ENCODE measurements around the gene LDLRAD4.
A peak's percentile ranks its signal among the peaks of the same experiment; 100 is the strongest.
"Not testable (repeated sequence)": the region's sequence is repeated elsewhere in the genome, so short reads cannot be mapped to it uniquely, and the experiment has no call there.

LDLRAD4 gene

DNA sequence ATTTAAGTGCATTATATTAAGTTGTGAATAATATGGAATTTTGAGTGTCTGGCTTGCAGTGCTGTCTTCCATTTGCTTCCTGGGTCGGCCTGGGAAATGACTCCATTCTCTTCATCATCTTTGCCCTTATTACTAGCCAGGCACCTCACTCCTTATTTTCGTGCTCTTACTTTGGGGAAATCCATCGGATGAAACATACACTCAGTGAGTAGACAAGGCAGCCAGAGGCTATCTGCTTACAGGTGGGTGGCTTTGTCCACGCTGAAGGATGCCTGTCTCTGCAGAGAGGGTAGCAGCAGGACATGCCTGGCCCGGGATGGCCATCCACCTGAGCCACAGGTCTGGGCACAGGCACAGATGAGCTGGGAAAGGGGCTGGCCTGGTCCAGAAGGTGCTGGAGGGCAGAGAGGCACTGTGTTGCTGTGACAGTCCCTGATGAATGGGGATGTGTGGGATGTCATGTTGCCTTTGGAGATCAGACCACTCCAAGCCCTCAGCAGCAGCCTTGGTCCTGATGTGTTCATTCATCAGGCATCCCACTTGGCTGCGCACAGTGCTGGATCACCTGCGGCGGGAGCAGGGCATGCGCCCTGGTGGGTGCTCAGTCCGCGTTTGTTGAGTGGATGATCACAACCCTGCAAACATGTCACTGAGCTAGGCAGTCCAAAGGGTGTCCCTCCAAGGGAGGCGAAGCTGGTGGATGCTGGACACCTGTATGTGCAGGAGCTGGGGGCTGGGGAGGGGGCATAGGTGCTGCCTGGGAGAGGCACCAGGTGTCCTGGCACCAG lies 236.0 kb downstream of the LDLRAD4 start:
- DNase-seq = no peak

GRCh38 chr18:13455471-13455870 lies 236.9 kb downstream of the LDLRAD4 start:
- no peak for DNase-seq

DNA sequence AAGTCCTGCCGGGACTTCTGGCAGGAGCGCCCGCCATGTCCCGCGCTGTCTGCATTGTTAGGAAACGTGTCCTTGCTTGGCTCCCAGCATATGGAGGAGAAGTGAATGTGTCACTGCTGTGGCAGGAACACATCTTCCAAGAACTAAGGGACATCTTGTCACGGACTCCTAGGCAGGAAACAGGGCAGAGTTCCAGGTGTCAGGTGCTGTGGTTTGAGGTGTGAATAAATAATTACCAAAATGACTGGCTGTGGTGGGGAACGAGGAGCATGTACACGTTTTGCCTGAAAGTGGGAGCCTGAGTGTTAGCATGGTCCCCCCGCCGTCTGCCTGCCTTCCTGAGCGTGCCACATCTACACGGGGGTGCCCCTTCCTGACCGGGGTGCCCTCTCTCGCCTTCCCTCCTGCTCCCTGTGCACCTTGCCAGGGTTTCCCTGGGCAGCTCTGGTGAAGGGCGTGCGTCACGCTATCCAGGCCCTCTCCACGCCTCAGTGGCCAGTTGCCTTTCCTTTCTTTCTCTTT lies 237.5 kb downstream of the LDLRAD4 start:
- no peak for DNase-seq

DNA sequence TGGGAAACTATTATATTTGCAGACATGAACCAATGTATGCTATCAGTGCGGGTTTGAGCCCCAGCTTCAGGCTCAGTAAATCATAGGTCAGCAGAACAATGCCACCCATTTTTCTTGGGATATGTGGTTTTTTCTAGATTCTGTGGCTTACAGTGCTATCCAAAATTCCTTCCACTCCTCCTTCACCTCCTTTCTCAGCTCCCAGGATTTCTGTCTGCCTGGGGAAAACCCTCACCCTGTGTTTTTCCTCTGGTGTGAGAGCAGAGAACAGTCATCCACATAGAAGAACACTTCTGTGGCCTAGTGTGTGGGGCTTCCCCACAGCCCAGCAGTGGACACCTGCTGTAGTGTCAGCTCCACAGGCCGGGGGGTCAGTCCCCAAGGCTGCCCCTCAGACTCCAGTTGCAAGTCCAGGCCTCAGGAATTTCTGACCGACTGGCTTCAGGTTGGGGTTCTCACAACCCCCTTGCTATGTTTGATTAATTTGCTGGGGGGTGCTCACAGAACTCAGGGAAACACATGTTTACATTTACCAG lies 238.2 kb downstream of the LDLRAD4 start:
- no peak for DNase-seq

DNA sequence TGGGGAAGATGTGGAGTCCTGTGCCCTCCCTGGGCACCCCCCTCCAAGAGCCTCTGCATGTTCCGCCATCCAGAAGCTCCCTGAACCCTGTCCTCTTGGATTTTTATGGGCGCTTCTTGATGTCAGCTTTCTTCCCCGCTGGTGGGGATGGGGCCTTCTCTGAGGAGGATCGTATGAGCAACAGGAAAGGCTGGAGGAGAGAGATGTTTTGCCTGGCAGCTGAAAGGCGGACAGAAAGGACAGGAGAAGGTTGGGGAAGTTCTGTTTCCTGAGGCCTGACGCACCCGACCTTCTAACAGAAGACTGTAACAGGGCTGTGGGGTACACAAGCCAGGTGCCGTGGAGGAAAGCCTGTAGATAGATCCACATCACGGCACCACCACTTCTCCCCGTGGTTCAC lies 238.8 kb downstream of the LDLRAD4 start:
- DNase-seq = no peak

- no peak for DNase-seq
Observed at GRCh38 chr18:13460946-13461345, 242.4 kb downstream of the LDLRAD4 start.

GRCh38 chr18:13461469-13461868 lies 242.9 kb downstream of the LDLRAD4 start:
- peak; percentile 8 for DNase-seq

DNA sequence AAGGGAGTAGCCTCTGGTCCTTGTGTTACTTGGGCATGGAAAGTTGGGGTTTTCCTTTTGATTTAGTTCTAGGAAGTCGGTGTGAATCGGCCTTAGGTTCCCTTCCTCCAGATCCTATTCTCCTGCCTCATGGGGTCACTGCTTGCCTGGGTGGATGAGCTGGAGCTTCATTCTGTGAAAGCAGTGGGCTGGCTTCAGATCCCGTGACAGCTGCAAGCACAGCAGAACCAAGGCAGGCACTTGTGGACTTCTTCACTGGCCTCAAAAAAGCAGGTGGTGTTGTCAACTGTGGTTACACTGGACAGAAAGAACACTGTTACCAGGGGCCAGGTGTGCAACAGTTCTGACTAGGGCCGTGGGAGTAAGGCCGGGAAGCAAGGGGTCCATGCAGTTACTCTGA lies 243.4 kb downstream of the LDLRAD4 start:
- no peak for DNase-seq

GRCh38 chr18:13462686-13463085 lies 244.1 kb downstream of the LDLRAD4 start:
- DNase-seq = no peak

DNA sequence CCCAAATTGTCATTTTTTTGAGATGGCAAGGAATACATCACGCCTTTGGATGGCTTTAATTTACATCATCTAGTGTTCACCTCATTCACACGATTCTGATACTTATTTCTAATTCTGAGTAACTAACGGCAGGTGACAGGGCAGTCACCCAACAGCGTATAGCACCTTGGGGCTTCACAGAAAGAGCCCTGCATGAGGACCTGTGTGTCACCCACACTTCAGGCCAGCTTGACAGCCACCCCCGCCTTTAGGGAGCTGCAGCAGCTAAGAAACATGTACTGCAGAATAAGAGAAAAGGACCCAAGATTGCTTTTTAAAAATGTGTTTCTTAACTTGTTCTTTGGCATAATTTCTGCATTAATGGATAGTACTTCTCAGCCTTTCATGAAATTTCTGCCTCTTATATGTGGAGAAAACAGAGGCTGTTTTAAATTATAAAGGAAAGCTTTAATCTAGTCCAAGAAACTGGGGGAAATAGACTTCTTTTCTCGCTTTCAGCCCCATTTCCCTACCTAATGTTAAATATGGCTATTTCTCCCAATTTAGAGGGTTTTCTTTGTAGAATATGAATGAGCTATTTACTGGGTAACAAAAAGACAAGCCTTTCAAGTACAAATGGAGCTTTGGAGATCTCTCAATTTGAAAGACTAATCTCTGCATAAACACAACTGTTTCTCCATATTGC lies 245.1 kb downstream of the LDLRAD4 start:
- no peak for DNase-seq

DNA sequence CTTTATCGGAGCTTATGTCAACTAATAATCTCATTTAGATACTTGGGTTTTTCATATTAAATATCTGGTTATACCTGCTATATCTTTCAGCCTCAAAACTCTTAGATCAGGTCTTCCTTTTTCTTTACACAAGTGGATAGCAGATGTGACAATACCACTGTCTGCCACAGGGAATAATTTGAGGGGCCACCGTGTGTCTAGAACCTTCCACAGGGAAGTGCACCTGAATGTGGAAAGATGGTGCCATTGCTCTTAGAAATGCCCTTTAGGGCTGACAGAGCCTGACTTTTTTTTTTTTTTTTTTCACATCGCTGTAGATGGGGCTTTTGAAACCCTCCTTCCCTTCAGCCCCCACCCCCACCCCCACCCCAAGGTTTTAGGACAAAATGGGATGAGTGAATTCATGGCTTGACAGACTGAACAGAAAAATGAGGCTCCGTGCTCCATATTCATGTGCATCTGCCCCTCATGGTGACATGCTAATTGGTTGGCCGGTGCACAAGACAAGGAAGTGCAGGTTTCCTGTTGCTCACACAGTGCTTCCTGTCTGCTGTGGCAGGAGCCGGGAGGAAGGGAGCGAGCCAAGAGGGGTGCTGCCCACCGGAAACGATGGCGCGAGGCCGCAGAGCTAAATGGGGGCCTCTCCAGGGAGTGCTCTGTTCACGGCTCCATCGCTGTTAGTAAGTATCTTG lies 246.0 kb downstream of the LDLRAD4 start:
- no peak for DNase-seq

DNA sequence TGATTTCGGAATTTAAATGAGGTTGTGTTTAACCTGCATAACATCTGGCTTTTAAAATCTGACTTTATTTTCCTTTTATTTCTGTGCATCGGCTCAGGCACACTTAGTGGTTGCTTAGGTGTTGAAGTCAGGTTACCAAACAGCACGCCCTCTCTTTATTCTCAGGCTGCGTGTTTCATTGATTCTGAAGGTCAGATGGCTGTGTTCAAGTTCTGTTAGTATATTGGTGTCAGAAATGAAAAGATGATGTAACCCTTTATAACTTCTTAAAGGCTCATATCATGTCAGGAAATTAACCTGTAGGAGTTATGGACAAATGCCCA lies 246.5 kb downstream of the LDLRAD4 start:
- DNase-seq = no peak

GRCh38 chr18:13465476-13465875 lies 246.9 kb downstream of the LDLRAD4 start:
- DNase-seq = no peak

DNA sequence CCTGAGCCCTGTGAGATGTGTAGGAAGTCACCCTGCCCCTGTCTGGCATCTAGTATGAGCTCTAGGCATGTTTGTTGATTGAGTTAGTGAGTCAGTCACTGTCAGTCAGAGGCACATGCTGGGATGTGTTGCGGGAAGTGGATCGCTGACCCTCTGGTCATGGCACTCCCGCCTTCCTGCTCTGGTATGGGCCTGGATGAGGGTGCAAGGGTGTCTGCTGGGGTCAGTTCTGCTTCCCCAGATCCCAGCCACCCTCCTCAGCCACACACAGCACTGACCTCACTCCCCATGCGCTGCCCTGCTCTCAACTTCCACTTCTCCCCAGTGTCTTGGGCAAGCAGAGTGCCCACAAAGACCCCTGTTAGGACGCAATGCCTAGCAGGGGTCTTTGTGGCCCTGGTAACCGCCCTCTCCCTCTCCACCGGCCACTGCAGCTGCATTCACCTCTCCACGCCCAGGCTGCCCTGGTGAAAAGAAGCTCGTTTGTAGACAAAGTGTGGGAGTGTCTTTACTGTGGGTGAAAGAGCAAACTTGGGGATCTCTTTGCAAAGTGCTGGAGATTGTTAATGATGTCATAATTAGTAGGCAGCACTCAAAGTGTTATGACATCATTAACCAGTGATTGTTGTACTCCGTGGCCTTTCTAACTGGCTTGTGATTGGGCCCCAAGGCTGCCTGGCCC lies 252.1 kb downstream of the LDLRAD4 start:
- no peak for DNase-seq

DNA sequence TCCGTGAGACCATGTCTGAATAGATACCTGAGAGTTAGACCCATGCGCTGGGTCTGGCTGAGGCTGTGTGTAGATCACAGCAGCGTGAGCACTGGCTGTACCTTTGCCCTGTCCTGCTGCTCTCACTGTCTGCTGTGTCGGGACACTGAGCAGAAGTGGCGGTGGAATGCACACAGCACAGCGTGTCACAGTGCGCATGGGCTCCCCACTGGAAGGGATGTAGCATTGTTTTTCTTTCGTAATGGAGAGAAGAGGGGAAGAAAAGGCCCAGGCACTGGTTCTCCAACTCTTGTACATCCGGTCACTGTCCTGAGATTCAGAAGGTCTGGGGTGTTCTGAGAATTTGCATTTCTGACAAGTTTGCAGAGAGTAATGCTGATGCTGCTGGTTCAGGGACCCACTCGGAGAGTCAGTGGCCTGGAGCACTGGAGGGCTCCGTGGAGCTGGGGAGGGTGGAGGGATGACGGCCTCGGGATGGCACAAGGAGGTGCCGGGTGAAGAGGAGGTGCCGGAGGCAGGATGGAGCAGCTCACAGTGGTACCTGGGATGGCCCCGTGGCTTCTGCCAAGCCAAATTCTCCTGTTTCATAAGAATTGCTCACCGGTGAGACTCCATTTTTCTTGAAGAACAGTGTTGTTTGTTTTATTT lies 252.8 kb downstream of the LDLRAD4 start:
- DNase-seq = no peak

DNA sequence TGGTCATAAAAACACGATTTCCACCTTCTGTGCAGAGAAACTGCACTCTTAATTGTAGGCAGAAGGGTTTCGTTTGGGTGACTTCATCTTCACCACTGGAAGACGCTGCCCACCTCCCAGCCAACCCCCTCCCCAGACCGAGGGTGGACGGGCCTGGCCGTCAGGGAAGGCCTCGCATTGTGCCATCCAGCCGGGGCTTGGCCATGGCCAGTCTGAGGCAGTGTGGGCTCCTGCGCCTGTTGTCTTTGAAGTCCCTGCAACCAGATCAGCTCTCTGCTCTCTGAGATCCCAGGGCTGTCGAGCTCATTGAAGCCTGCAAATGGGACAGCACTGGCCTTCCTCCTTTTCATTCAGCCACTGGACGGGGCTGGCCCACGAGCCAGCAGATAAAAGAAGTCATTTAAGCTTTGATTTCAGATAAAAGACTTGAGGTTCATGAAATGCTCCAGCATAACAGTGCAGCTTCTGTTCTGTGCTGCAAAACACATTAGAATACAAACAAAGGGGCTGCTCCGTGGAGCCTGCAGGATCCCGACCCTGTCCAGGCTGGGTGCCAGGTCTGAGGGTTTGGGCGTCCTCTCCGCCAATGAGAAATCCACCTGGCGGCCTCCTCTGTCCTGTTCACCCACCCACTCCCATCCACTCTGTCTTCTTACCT lies 253.5 kb downstream of the LDLRAD4 start:
- DNase-seq = no peak

GRCh38 chr18:13473751-13474150 lies 255.2 kb downstream of the LDLRAD4 start:
- no peak for DNase-seq

- DNase-seq = no peak
Observed at GRCh38 chr18:13474336-13474735, 255.8 kb downstream of the LDLRAD4 start.

DNA sequence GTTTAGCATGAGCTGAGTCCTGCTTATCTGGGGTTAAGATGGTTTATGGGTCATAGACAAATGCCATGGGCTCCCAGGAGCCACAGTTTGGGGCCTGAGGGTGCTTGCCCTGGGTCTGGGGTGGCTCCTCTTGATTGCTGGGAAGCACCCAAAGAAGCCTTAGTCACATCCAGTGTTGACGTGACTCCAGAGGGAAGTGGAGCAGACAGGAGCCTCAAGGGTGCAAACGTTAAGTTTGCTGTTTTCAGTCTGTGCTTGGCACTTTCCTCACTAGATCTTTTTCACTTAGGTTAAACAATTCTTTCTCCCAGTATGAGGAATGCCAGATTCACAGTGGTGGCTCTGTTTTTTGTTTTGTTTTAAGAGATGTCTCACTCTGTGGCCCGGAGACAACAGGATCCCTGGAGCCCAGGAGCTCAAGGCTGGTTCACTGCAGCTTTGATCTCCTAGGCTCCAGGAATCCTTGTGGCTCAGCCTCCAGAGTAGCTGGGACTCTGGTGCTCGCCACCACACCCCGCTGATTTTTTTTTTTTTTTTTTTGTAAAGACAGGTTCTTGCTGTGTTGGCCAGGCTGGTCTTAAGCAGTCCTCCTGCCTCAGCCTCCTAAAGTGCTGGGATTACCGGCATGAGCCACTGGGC lies 256.5 kb downstream of the LDLRAD4 start:
- no peak for DNase-seq

DNA sequence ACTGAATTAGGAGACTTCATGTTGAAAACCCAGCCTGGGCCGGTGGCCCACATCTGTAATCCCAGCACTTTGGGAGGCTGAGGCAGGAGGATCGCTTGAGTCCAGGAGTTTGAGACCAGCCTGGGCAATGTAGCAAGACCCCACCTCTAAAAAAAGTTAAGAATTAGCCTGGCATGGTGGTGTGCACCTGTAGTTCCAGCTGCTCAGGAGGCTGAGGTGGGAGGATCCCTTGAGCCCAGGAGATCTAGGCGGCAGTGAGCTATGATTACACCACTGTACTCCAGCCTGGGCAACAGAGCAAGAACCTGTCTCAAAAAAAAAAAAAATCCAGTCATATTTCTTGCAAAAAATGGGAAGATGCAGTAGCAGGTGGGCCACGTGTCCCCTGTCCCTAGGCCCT lies 257.8 kb downstream of the LDLRAD4 start:
- DNase-seq = not testable (repeated sequence)

DNA sequence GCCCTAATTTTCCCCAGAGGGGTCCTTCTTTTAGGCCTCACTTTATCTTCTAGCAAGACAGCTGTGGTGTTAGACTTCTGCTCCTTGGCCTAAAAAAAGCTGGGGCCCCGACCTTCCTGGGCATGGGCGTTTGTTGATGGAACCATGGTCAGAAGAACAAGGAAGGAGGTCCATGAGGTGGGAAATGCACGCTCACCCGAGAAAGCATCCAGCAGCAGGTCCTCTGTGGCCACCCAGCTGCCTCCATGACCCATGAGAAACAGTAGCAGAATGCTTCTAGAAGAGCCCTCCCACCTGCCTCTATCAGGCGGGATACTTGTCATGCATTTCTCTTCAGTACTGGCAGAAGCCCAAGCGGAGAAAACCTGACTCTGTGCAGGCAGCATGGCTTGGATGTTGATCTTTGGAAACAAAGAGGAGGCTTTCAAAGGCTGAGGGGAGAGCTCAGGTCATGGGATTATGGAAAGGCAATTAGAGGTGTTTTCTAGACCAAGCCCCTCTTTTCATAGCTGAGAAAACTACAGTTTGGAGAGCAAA lies 258.7 kb downstream of the LDLRAD4 start:
- DNase-seq = no peak
